MG63 (cell line): ENCODE data around the gene CDH19. TPM values are rescaled to one million over a fixed set of nuclear protein-coding genes. Genes with fewer than 3 reads are reported as not detected.

Source experiments
- DNase-seq: peaks from one replicate; pipeline ENCODE4 v3.0.0-alpha.2; 2020
- H3K27me3 ChIP-seq: fragments of 250-450 bp; sonication (Bioruptor Pico); 2 replicates; pipeline ENCODE4 v1.5.1; 2020; ENCODE audit warnings: mild to moderate bottlenecking, moderate library complexity
- H3K36me3 ChIP-seq: fragments of 250-450 bp; sonication (Bioruptor Pico); 2 replicates; pipeline ENCODE4 v1.5.1; 2020; ENCODE audit warnings: mild to moderate bottlenecking, moderate library complexity
- H3K4me3 ChIP-seq: fragments of 250-450 bp; sonication (Bioruptor Pico); 2 replicates; pipeline ENCODE4 v1.5.1; 2020; ENCODE audit warnings: mild to moderate bottlenecking, moderate library complexity
- H3K9me3 ChIP-seq: fragments of 250-450 bp; sonication (Bioruptor Pico); 2 replicates; pipeline ENCODE4 v1.5.1; 2020; ENCODE audit warnings: mild to moderate bottlenecking, moderate library complexity
- total RNA-seq: library from RNA; depleted of rRNA; stranded (reverse); fragments of >200 nt; shearing (Covaris generic); gene quantifications from 2 replicates; pipeline ENCODE4 v1.2.3, GENCODE V29; 2014; ENCODE audit warnings: low replicate concordance

The CDH19 gene
- total RNA-seq, 1 experiment from 2014 or later = not detected

DNA sequence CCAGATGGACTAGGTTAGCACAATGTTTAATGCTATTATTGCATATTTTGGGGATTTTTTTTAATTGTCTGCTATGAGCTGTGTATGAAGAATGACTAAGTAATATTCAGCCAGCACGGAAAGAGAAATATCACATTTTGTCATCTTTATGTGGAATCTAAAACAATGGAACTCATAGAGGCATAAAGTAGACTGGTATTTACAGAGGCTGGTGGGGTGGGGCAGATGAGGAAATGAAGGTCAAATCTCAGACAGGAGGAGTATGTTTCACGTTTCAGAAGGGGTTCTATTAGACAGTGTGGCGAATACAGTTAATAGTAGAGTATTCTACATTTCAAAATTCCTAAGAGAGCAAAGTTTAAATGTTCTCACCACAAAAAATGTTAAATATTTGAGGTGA, 4.7 kb downstream of the CDH19 start:
- Histone ChIP-seq H3K36me3 (no peaks in the 10 kb centered on the region), H3K9me3 (no peaks in the 10 kb centered on the region), H3K27me3 (no peaks in the 10 kb centered on the region), H3K4me3 (no peak overlapping the region)
- no peak for DNase-seq

GRCh38 chr18:66587430-66587829, 16.5 kb downstream of the CDH19 start:
- Histone ChIP-seq H3K4me3 (no peak overlapping the region), H3K27me3 (no peaks in the 10 kb centered on the region), H3K36me3 (no peaks in the 10 kb centered on the region), H3K9me3 (no peaks in the 10 kb centered on the region)
- DNase-seq = no peak

DNA sequence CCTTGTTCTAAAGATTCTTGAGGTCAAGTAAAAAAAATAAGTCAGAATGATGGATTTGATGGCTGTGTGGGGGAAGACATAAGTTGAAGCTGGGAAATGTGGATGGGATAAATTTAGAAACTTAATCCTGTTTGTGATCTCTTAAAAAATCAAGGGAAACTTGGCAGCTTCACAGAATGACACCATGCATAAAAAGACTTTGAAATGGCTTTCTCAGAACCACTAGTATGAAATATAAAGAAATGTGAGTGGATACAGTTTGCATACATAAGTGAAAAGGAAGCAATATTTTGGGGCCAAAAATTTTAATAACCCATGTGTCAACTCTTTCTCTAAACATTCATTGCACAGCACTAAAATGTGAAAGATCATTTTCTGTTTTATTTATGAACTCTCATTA, 21.7 kb downstream of the CDH19 start:
- no peaks in the 10 kb centered on the region for H3K27me3 ChIP-seq
- H3K36me3 ChIP-seq = no peaks in the 10 kb centered on the region
- H3K9me3 ChIP-seq = no peaks in the 10 kb centered on the region
- no peak for DNase-seq
- no peak overlapping the region for H3K4me3 ChIP-seq

GRCh38 chr18:66575263-66575662, 28.6 kb downstream of the CDH19 start:
- no peak for DNase-seq
- H3K36me3 ChIP-seq = no peaks in the 10 kb centered on the region
- no peaks in the 10 kb centered on the region for H3K27me3 ChIP-seq
- no peak overlapping the region for H3K4me3 ChIP-seq
- H3K9me3 ChIP-seq = no peaks in the 10 kb centered on the region

DNA sequence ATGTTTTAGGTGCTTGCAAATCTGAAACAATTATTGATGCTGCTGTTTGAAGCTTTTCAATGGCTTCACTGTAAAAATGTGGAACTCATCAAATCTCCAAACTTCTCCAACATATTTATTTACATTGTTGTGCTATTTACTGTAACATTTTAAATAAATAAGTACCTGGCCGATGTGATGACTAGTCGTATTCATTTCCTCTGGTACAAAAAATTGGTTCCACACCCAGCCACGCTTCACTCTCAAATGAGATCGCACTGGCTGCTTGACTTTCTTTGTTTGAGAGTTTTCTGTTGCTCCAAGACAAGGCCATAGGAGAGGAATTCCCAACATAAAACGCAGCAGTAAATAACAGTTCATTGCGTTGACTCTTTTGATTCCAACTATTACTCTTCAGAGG, 32.0 kb downstream of the CDH19 start:
- Histone ChIP-seq H3K36me3 (no peaks in the 10 kb centered on the region), H3K4me3 (no peak overlapping the region), H3K27me3 (no peaks in the 10 kb centered on the region), H3K9me3 (no peaks in the 10 kb centered on the region)
- DNase-seq = no peak

GRCh38 chr18:66566616-66567015, 37.3 kb downstream of the CDH19 start:
- H3K9me3 ChIP-seq = no peaks in the 10 kb centered on the region
- DNase-seq = no peak
- H3K4me3 ChIP-seq = no peak overlapping the region
- no peaks in the 10 kb centered on the region for H3K27me3 ChIP-seq
- H3K36me3 ChIP-seq = no peaks in the 10 kb centered on the region

GRCh38 chr18:66564236-66564635, 39.7 kb downstream of the CDH19 start:
- Histone ChIP-seq H3K36me3 (no peaks in the 10 kb centered on the region), H3K27me3 (no peaks in the 10 kb centered on the region), H3K4me3 (no peak overlapping the region), H3K9me3 (no peaks in the 10 kb centered on the region)
- DNase-seq = no peak

DNA sequence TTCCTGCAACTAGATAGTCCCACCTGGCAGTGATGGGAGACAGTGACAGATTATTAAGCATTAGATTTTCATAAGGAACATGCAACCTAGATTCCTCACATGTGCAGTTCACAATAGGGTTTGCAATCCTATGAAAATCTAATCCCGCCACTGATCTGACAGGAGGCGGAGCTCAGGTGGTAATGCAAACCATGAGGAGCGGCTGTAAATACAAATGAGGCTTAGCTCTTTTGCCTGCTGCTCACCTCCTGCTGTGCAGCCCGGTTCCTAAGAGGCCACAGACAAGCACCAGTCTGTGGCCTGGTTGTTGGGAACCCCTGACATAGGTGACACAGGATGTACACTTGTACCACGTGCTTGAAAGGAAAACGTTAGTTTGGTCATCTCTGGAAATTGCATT, 41.6 kb downstream of the CDH19 start:
- no peak for DNase-seq
- Histone ChIP-seq H3K4me3 (no peak overlapping the region), H3K27me3 (no peaks in the 10 kb centered on the region), H3K9me3 (no peaks in the 10 kb centered on the region), H3K36me3 (no peaks in the 10 kb centered on the region)

- Histone ChIP-seq H3K4me3 (no peak overlapping the region), H3K27me3 (no peaks in the 10 kb centered on the region), H3K9me3 (no peaks in the 10 kb centered on the region), H3K36me3 (no peaks in the 10 kb centered on the region)
- DNase-seq = no peak
These were observed 43.8 kb downstream of the CDH19 start for GRCh38 chr18:66560094-66560493.

- H3K27me3 ChIP-seq = no peaks in the 10 kb centered on the region
- H3K36me3 ChIP-seq = no peaks in the 10 kb centered on the region
- H3K4me3 ChIP-seq = no peak overlapping the region
- no peak for DNase-seq
- no peaks in the 10 kb centered on the region for H3K9me3 ChIP-seq
These were observed 45.1 kb downstream of the CDH19 start for GRCh38 chr18:66558773-66559172.

GRCh38 chr18:66557091-66557490, 46.8 kb downstream of the CDH19 start:
- Histone ChIP-seq H3K4me3 (no peak overlapping the region), H3K36me3 (no peaks in the 10 kb centered on the region), H3K9me3 (no peaks in the 10 kb centered on the region), H3K27me3 (no peaks in the 10 kb centered on the region)
- no peak for DNase-seq

- no peak overlapping the region for H3K4me3 ChIP-seq
- H3K9me3 ChIP-seq = no peaks in the 10 kb centered on the region
- no peak for DNase-seq
- no peaks in the 10 kb centered on the region for H3K27me3 ChIP-seq
- H3K36me3 ChIP-seq = no peaks in the 10 kb centered on the region
These were observed 48.3 kb downstream of the CDH19 start for GRCh38 chr18:66555585-66555984.

DNA sequence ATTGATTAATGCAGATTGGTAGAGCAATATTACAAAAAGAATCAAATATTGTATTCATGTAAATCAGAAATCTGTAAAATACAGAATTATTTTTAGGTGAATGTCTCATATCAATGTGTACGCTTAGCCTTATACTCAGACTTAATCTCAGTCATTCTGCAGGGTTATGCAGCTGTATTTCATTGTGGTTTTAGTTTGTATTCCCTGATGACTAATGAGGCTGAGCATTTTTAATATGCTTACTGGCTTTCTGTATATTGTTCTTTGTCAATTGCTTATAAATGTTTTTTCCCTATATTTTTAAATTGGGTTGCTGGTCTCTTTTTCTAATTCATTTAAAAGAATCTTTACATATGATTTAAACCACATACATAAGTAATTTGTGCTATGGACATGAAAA, 50.1 kb downstream of the CDH19 start:
- Histone ChIP-seq H3K4me3 (no peak overlapping the region), H3K9me3 (no peaks in the 10 kb centered on the region), H3K27me3 (no peaks in the 10 kb centered on the region), H3K36me3 (no peaks in the 10 kb centered on the region)
- no peak for DNase-seq

DNA sequence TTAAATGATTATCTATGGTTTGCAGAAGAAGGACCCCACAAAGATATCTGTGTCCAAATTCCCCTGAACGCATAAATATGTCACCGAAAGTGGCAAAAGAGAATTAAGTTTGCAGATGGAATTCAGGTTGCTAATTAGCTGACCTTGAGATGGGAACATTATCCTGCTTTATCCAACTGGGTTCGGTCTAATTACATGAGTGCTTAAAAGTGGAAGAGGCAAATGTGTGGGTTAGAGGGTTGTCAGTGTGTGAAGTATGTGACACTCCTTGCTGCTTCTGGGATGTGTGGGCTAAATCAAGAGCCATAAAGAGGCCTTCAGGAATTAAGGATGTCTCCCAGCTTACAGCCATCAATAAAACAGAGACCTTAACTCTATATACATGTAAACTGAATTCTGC, 53.5 kb downstream of the CDH19 start:
- Histone ChIP-seq H3K27me3 (no peaks in the 10 kb centered on the region), H3K36me3 (no peaks in the 10 kb centered on the region), H3K4me3 (no peak overlapping the region), H3K9me3 (no peaks in the 10 kb centered on the region)
- no peak for DNase-seq

DNA sequence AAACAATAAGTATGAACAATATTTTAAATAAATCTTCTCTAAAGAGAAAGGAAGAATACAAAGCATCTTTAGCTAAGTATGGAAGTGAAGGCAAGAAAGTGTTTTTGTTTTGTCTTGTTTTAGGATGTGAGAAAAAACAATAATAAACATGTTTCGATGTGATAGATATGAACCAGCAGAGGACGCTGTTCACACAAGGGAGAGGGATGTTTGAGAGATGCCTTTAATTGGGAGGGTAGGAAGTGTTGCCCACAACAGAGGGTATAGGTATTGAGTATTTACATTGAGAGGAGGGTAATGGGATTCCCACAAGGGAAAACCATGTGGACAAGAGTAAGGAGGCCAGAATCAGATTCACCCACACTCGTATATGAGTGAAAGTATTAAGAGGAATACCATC, 55.1 kb downstream of the CDH19 start:
- H3K4me3 ChIP-seq = no peak overlapping the region
- no peak for DNase-seq
- no peaks in the 10 kb centered on the region for H3K9me3 ChIP-seq
- no peaks in the 10 kb centered on the region for H3K36me3 ChIP-seq
- no peaks in the 10 kb centered on the region for H3K27me3 ChIP-seq

DNA sequence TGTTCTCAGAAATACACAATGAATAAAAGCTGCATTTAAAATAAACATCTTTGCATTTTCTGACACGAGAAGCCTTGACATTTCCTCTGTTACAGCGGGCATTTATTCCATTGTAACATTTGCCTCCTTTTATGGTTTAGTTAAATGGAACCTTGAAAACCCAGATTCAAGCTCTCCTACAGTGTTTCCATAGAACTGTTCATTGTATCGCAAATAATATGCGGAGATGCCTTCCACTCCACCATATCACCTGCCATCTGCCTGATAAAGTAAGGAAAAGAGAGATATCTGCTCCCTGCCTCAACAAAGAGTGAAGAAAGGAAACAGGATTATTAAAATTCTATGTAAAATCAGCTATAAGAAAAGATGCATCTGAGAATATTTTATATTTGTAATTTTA, 69.8 kb downstream of the CDH19 start:
- no peak for DNase-seq
- H3K36me3 ChIP-seq = no peaks in the 10 kb centered on the region
- H3K4me3 ChIP-seq = no peak overlapping the region
- no peaks in the 10 kb centered on the region for H3K27me3 ChIP-seq
- H3K9me3 ChIP-seq = no peaks in the 10 kb centered on the region

- H3K27me3 ChIP-seq = no peaks in the 10 kb centered on the region
- no peak overlapping the region for H3K4me3 ChIP-seq
- no peaks in the 10 kb centered on the region for H3K9me3 ChIP-seq
- no peaks in the 10 kb centered on the region for H3K36me3 ChIP-seq
- DNase-seq = no peak
These were observed 70.2 kb downstream of the CDH19 start for GRCh38 chr18:66533693-66534092.

DNA sequence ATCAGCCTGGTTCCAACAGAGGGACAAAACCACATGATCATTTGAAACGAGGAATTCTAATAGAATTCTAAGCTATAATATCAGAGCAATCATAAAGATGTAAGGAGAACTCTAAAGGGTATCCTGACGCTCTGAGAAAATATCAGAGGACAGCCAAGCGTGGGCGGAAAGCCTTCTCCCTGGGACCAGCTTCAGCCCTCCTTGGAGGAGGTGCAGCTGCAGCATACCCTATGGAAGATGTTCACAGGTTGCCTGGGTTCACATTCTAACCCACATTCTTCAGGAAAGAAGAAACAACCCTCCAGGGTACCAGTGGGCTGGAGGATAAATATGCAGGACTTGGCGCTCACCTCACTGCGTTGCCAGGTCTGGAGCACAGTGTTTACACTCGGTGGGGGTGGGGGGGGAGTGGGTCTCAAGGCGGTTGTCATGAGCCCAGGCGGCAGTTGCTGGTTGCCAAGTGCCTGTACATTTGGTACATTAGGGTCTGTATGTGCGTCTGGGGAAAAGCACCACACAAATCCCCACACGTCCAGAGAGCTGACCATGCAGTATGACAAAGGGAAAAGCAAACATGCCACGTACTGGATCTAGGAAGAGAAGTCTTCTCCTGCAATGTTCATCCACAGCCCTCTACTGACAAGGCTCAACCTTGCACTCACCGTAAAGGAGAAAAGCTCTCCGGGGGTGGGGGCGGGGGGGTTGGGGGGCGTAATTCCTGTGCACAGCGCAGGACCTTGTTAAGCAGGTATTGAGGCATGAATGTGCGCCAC, 80.5 kb downstream of the CDH19 start:
- H3K9me3 ChIP-seq = no peaks in the 10 kb centered on the region
- DNase-seq = no peak
- no peaks in the 10 kb centered on the region for H3K36me3 ChIP-seq
- no peak overlapping the region for H3K4me3 ChIP-seq
- no peaks in the 10 kb centered on the region for H3K27me3 ChIP-seq

GRCh38 chr18:66513996-66514395, 89.9 kb downstream of the CDH19 start:
- H3K4me3 ChIP-seq = no peak overlapping the region
- no peaks in the 10 kb centered on the region for H3K36me3 ChIP-seq
- no peaks in the 10 kb centered on the region for H3K27me3 ChIP-seq
- no peaks in the 10 kb centered on the region for H3K9me3 ChIP-seq
- no peak for DNase-seq
